ENCODE data around the gene PNPLA2. TPM values are rescaled to one million over a fixed set of nuclear protein-coding genes. Genes with fewer than 3 reads are reported as not detected.

The PNPLA2 gene
- total RNA-seq, 1 experiment from 2014 or later = 40.2 TPM

DNA sequence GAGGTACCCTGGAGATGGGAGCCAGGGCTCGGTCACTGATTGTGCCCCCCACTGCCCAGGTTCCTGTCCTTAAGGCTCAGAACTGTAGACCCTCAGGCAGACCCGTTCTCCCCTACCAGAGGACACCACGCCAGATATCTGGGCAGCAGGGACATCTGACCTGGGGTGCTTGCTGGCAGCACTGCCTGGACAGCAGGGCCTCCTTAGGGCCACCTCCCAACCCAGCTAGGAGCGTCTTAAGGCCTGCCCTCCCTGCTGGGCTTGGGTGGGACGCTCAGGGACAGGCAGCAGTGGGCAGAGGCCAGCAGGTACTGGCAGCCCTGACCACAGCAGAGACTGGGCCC is 20.5 kb downstream of the PNPLA2 start:
- no peak overlapping the region for H2AFZ ChIP-seq (ENCODE audit: low read length)
- POLR2A ChIA-PET (ENCODE audit: unreplicated experiment) = interaction anchor here (0.6 kb wide), 1 partner anchor 221 kb away, joined by 3 read pairs; no protein-coding TSS in a partner anchor
- BruUV-seq (replicated peaks) = no TSS peak
- H3F3A ChIP-seq (ENCODE audit: low read length, unreplicated experiment) = peaks cover 11% of the 10 kb centered on the region
- H3K4me2 ChIP-seq (ENCODE audit: low read length) = no peak overlapping the region
- H3K4me3 ChIP-seq (ENCODE audit: low read length) = no peak overlapping the region
- DNase-seq = no peak
- H3K36me3 ChIP-seq (ENCODE audit: low read depth, low read length) = peaks cover 53% of the 10 kb centered on the region
- H3K9ac ChIP-seq (ENCODE audit: low read length) = no peak overlapping the region
- H3K27me3 ChIP-seq (ENCODE audit: low read length) = no peaks in the 10 kb centered on the region
- no peaks in the 10 kb centered on the region for H3K9me2 ChIP-seq (replicated peaks; ENCODE audit: low read length)
- H3K27ac ChIP-seq (ENCODE audit: low read length) = 0 out of 2 replicates have a peak overlapping the region, but pooled peaks have one; percentile 0
- peaks cover 33% of the 10 kb centered on the region for H3K4me1 ChIP-seq (ENCODE audit: insufficient read depth, low read length)
- no peaks in the 10 kb centered on the region for H3K9me3 ChIP-seq (ENCODE audit: low read length)
- intact Hi-C loops (cut with micrococcal nuclease) = no loop called here
- TF ChIP-seq, protein P1, sequence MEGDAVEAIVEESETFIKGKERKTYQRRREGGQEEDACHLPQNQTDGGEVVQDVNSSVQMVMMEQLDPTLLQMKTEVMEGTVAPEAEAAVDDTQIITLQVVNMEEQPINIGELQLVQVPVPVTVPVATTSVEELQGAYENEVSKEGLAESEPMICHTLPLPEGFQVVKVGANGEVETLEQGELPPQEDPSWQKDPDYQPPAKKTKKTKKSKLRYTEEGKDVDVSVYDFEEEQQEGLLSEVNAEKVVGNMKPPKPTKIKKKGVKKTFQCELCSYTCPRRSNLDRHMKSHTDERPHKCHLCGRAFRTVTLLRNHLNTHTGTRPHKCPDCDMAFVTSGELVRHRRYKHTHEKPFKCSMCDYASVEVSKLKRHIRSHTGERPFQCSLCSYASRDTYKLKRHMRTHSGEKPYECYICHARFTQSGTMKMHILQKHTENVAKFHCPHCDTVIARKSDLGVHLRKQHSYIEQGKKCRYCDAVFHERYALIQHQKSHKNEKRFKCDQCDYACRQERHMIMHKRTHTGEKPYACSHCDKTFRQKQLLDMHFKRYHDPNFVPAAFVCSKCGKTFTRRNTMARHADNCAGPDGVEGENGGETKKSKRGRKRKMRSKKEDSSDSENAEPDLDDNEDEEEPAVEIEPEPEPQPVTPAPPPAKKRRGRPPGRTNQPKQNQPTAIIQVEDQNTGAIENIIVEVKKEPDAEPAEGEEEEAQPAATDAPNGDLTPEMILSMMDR (conservative IDR thresholded peaks at IDR 0.05; ENCODE audit: low read depth, low read length) = no peak
- TF ChIP-seq EZH2phosphoT487 (IDR thresholded peaks at IDR 0.05; ENCODE audit: borderline replicate concordance, low read length) (no peak), EZH2 (IDR thresholded peaks at IDR 0.05; ENCODE audit: low read length, unreplicated experiment) (no peak)
- peaks cover 41% of the 10 kb centered on the region for H4K20me1 ChIP-seq (ENCODE audit: low read length)
- CTCF ChIA-PET = no interaction called here
- H3K79me2 ChIP-seq (ENCODE audit: low read length) = peaks cover 75% of the 10 kb centered on the region
- no peak for ATAC-seq

DNA sequence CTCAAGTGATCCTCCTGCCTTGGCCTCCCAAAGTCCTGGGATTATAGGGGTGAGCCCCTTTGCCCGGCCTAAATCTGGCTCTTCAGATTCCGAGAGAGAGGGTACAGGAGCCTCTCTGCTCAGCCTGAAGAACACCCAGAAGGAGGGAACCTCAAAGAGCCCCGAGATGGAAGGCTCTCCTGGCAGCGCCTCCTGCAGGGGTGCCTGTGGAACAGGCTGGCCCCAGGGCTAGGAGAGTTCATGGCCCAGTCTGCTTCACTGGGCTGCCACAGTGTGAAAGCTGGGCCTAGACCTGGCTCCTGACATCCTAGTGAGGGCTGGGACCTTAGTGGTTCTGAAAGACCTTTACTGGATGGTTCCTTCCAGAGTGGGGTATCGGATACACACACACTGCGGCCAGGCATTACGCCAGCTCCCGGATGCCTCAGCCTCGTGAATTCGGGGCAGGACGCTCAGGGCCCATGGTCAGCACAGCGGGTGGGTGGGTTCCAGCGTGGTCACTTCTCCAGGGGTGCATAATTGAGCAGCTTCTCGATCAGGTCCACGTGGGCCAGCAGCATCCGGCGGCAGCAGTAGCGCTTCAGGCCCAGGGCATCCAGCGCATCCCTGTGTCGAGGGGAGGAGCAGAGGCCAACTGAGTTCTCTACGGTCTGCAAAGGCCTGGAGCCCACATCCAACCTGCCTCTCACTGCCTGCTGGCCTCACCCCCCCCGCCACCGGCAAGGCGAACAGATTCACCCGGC is 21.3 kb downstream of the PNPLA2 start:
- H3F3A ChIP-seq (ENCODE audit: low read length, unreplicated experiment) = peaks cover 11% of the 10 kb centered on the region
- peak overlapping the region; percentile 100 for H3K4me3 ChIP-seq (ENCODE audit: low read length)
- peak overlapping the region; percentile 90 for H3K4me2 ChIP-seq (ENCODE audit: low read length)
- H3K27me3 ChIP-seq (ENCODE audit: low read length) = no peaks in the 10 kb centered on the region
- peak overlapping the region; percentile 97 for H3K9ac ChIP-seq (ENCODE audit: low read length)
- ChIA-PET CTCF (no interaction called here), POLR2A (ENCODE audit: unreplicated experiment) (no interaction called here)
- H2AFZ ChIP-seq (ENCODE audit: low read length) = no peak overlapping the region
- no peak for TF ChIP-seq EZH2 (IDR thresholded peaks at IDR 0.05; ENCODE audit: low read length, unreplicated experiment)
- TF ChIP-seq, protein P1 (conservative IDR thresholded peaks at IDR 0.05; ENCODE audit: low read depth, low read length) = peak; percentile 56
- H3K27ac ChIP-seq (ENCODE audit: low read length) = no peak overlapping the region
- peaks cover 41% of the 10 kb centered on the region for H4K20me1 ChIP-seq (ENCODE audit: low read length)
- H3K9me2 ChIP-seq (replicated peaks; ENCODE audit: low read length) = no peaks in the 10 kb centered on the region
- BruUV-seq (replicated peaks) = no TSS peak
- ATAC-seq (no peak), DNase-seq (peak; percentile 28)
- peaks cover 53% of the 10 kb centered on the region for H3K36me3 ChIP-seq (ENCODE audit: low read depth, low read length)
- H3K9me3 ChIP-seq (ENCODE audit: low read length) = no peaks in the 10 kb centered on the region
- peaks cover 75% of the 10 kb centered on the region for H3K79me2 ChIP-seq (ENCODE audit: low read length)
- intact Hi-C loops (cut with micrococcal nuclease) = loop anchor here (5.0 kb wide), 1 partner anchor 212 kb away; no protein-coding TSS in a partner anchor
- H3K4me1 ChIP-seq (ENCODE audit: insufficient read depth, low read length) = peaks cover 33% of the 10 kb centered on the region

DNA sequence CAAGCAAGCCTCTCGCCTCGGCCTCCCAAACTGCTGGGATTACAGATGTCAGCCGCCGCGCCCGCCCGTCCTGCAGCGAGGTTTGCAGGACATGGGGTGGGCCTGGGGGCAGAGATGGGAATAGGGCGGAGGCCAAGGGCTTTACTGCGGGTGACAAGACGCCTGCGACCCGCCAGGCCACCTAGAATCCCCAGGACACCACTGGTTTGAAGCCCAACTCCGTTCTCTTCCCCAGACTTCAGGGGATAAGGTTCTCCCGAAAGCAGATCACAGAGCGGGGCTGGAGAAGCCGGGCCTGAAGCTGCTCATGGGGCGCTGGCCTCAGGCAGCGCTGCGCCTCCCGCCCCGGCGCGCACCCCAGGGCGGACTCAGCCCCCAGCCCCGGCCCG is 23.3 kb downstream of the PNPLA2 start:
- Histone ChIP-seq H3K79me2 (ENCODE audit: low read length) (peaks cover 78% of the 10 kb centered on the region), H3K36me3 (ENCODE audit: low read depth, low read length) (peaks cover 43% of the 10 kb centered on the region), H3K4me3 (ENCODE audit: low read length) (peak overlapping the region; percentile 100), H3K9me2 (replicated peaks; ENCODE audit: low read length) (no peaks in the 10 kb centered on the region), H3K4me1 (ENCODE audit: insufficient read depth, low read length) (peaks cover 46% of the 10 kb centered on the region), H3K4me2 (ENCODE audit: low read length) (peak overlapping the region; percentile 90), H3K9me3 (ENCODE audit: low read length) (no peaks in the 10 kb centered on the region), H2AFZ (ENCODE audit: low read length) (no peak overlapping the region), H3F3A (ENCODE audit: low read length, unreplicated experiment) (peaks cover 11% of the 10 kb centered on the region), H4K20me1 (ENCODE audit: low read length) (peaks cover 41% of the 10 kb centered on the region), H3K27me3 (ENCODE audit: low read length) (no peaks in the 10 kb centered on the region), H3K9ac (ENCODE audit: low read length) (peak overlapping the region; percentile 97), H3K27ac (ENCODE audit: low read length) (peak overlapping the region; percentile 87)
- TF ChIP-seq EZH2phosphoT487 (IDR thresholded peaks at IDR 0.05; ENCODE audit: borderline replicate concordance, low read length) = no peak
- TF ChIP-seq, protein P1 (conservative IDR thresholded peaks at IDR 0.05; ENCODE audit: low read depth, low read length) = no peak
- TF ChIP-seq EZH2 (IDR thresholded peaks at IDR 0.05; ENCODE audit: low read length, unreplicated experiment) = no peak
- intact Hi-C loops (cut with micrococcal nuclease) = loop anchor here (5.0 kb wide), 1 partner anchor 210 kb away; no protein-coding TSS in a partner anchor
- ATAC-seq (no peak), DNase-seq (no peak)
- ChIA-PET CTCF (no interaction called here), POLR2A (ENCODE audit: unreplicated experiment) (interaction anchor here (0.6 kb wide), 1 partner anchor 423 kb away, joined by 3 read pairs; no protein-coding TSS in a partner anchor)
- no TSS peak for BruUV-seq (replicated peaks)

All from PC-3 (cell line).